Urinary bladder (tissue), 4 donors: Measurements from ENCODE around the gene RPL22. TPM values are rescaled to one million over a fixed set of nuclear protein-coding genes. Genes with fewer than 3 reads are reported as not detected.

Source experiments
- DNase-seq: peaks from one replicate; pipeline ENCODE4 v3.0.0-alpha.2; 2015; ENCODE audit errors: extremely low spot score
- H3K27ac ChIP-seq: one replicate; pipeline ENCODE4 v1.5.1; 2013; ENCODE audit warnings: low read depth, mild to moderate bottlenecking, moderate library complexity
- H3K36me3 ChIP-seq: one replicate; pipeline ENCODE4 v1.6.1; 2013; ENCODE audit warnings: mild to moderate bottlenecking, moderate library complexity; ENCODE audit not compliant: insufficient read depth
- H3K4me1 ChIP-seq: one replicate; pipeline ENCODE4 v1.6.1; 2013; ENCODE audit warnings: mild to moderate bottlenecking, moderate library complexity; ENCODE audit not compliant: insufficient read depth
- H3K4me3 ChIP-seq: one replicate; pipeline ENCODE4 v1.5.1; 2013; ENCODE audit warnings: low read depth, low read length
- WGBS: extraction: QIAGEN DNeasy Blood & Tissue Kit; methylation state at CpG from one replicate; pipeline ENCODE4 v1.1.7; 2013; 5-methylcytosine and 5-hydroxymethylcytosine counted together
- polyA plus RNA-seq: library from polyadenylated mRNA; stranded (reverse); fragments of 200-250 nt; gene quantifications from one replicate; pipeline ENCODE4 v1.2.3, GENCODE V29; 2013
- total RNA-seq: library from RNA; depleted of rRNA; stranded (reverse); fragments of >200 nt; gene quantifications from one replicate; pipeline ENCODE4 v1.2.3, GENCODE V29; 2014
- donor health status: healthy with polysubstance abuse.
- donor health status: healthy.

Gene RPL22
- total and polyA plus RNA-seq, 2 donors: 229 to 509 TPM

DNA sequence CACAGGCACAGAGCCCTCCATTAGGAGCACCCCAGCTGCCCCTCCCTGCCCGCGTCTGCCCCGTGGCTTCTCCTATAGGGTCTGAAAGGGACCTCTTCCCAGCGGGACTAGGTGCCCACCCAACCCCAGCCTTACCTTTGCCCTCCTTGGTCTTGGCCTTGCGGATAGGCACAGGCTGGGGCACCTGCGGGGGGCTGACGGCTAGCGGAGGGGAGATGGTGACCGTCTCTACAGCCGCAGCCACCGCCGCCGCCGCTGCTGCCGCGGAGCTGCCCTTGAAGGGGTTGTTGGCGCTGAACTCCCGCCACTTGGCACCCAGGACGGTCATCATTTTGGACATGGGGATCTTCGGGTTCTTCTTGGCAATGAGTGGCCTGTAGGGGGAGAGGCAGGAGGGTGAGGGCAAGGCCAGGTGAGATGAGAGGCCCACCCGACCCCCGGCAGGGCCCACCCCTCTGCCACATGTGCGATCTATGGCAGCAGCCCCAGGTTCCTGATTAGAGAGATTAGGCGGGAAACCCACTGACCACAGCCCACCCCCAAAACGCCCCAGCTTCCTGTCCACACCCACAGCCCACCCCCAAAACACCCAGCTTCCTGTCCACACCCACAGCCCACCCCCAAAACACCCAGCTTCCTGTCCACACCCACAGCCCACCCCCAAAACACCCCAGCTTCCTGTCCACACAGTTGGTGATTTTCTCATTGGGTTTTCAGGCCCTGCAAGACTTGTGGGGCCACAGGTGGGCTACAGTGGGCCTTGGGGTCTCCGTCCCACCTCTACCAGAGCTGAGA is 44.7 kb downstream of the RPL22 start:
- Histone ChIP-seq H3K36me3 (no peaks in the 10 kb centered on the region), H3K4me1 (no peaks in the 10 kb centered on the region), H3K4me3 (no peak overlapping the region), H3K27ac (no peak overlapping the region)
- WGBS: 88% methylated on average over 26 of the region's 26 CpGs
- no peak for DNase-seq

DNA sequence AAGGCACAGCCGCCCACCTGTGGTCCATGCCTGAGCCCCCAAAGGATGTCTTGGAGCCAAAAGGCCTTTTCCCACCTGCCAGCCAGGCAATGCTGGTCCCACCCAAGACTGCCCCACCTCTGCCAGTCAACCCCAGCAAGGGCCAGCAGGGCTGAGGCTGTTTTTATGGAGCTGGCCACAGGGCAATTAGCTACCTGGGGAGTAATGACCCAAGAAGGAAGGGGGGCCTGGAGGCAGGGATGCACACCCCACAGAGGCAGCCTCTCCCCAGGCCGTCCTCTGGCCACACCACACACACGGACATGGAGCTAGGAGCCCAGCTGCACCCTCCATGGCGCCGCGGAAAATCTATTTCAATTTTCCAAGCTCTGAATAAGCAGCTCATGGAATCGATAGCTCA is 46.5 kb downstream of the RPL22 start:
- Histone ChIP-seq H3K4me3 (no peak overlapping the region), H3K27ac (no peak overlapping the region), H3K4me1 (no peaks in the 10 kb centered on the region), H3K36me3 (no peaks in the 10 kb centered on the region)
- 71% methylated on average over 7 of the region's 7 CpGs for WGBS
- no peak for DNase-seq

DNA sequence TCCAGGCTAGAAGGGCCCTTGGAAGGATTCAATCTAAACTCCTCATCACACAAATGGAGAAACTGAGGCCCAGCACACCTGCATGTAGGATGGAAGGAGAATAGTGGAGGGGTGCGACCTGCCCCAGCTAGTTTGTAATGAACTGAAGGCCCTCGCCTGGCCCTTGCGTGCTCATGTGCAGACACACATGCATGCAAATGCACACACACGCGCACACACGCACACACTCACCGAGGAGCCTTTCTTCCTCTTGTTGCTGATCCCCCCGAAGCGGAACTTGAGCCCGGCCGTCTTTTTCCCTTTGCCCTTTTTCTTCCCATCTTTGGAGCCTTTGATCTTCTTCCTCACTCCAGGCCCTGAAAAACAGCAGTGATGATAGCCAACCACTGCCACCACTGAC is 47.2 kb downstream of the RPL22 start:
- Histone ChIP-seq H3K4me1 (no peaks in the 10 kb centered on the region), H3K27ac (no peak overlapping the region), H3K4me3 (no peak overlapping the region), H3K36me3 (no peaks in the 10 kb centered on the region)
- DNase-seq: no peak
- 65% methylated on average over 11 of the region's 11 CpGs for WGBS

DNA sequence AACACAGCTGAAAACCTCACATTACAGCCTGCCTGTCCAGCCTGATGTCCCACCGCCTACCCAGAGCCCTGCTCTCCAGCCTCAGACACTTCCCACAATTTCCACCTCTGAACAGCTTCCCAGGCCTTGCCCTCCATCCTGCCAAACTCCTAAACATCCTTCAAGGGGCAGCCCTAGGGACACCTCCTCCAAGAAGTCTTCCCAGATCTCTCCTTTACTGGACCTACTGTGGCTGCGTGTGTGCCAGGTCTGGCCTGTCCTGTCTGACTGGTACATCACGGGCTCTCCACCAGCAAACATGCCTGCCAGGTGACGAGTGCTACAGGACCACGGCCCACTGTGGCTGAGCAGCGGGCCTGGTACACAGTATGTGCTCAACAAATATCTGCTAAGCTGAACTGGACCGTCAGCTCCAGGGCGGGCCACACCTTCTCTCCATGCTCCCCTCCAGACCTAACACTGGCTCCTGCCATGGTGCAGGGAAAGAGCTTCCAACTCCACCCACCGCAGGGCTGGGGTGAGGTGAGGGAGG is 48.0 kb downstream of the RPL22 start:
- Histone ChIP-seq H3K36me3 (no peaks in the 10 kb centered on the region), H3K27ac (no peak overlapping the region), H3K4me1 (no peaks in the 10 kb centered on the region), H3K4me3 (no peak overlapping the region)
- WGBS: 83% methylated on average over 9 of the region's 9 CpGs
- no peak for DNase-seq

DNA sequence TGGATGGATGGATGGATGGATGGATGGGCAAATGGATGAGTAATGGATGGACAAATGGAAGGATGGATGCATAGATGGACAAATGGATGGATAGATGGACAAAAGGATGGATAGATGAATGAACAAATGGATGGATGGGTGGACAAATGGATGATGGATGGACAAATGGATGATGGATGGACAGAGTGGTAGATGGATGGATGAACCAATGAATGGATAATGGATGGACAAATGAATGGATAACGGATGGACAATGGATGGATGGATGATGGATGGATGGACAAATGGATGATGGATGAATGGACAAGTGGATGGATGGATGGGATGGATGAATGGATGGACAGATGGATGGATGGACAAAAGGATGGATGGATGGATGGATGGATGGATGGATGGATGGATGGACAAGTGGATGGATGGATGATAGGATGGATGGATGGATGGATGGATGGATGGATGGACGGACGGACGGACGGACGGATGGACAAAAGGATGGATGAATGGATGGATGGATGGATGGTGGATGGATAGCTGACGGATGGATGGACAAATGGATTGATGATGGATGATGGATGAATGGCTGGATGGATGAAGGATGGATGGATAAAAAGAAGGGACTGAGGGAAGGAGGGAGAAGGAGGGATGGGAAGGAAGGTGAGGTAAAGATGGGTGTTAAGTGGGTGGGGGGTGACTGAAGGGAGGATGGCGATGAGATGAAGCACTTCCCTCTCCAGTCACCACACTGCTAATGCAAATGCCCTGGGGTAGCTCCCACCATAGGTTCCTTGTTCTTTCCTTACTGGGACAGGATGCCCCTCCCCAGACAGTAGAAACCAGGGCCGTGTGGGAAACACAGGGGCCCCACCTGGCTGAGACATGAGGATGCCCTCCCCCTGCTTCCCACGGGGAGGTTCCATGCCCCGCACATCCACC is 49.1 kb downstream of the RPL22 start:
- Histone ChIP-seq H3K4me3 (no peak overlapping the region), H3K36me3 (no peaks in the 10 kb centered on the region), H3K27ac (no peak overlapping the region), H3K4me1 (no peaks in the 10 kb centered on the region)
- no peak for DNase-seq
- WGBS: 71% methylated on average over 11 of the region's 11 CpGs

DNA sequence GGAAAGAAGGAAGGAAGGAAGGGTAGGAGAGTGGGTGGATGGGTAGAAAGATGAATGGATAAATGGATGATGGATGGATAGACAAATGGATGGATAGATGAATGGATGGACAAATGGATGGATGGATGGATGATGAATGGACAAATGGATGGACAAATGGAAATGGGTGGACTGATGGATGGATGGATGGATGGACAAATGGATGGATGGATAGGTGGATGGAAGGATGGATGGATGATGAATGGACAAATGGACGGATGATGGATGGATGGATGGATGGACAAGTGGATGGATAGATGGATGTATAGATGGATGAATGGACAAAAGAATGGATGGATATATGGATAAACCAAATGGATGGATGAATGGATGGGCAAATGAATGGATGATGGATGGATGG is 49.8 kb downstream of the RPL22 start:
- H3K4me1 ChIP-seq: no peaks in the 10 kb centered on the region
- no peak for DNase-seq
- no peak overlapping the region for H3K4me3 ChIP-seq
- no peaks in the 10 kb centered on the region for H3K36me3 ChIP-seq
- H3K27ac ChIP-seq: no peak overlapping the region
- 90% methylated on average over 1 of the region's 1 CpG for WGBS

DNA sequence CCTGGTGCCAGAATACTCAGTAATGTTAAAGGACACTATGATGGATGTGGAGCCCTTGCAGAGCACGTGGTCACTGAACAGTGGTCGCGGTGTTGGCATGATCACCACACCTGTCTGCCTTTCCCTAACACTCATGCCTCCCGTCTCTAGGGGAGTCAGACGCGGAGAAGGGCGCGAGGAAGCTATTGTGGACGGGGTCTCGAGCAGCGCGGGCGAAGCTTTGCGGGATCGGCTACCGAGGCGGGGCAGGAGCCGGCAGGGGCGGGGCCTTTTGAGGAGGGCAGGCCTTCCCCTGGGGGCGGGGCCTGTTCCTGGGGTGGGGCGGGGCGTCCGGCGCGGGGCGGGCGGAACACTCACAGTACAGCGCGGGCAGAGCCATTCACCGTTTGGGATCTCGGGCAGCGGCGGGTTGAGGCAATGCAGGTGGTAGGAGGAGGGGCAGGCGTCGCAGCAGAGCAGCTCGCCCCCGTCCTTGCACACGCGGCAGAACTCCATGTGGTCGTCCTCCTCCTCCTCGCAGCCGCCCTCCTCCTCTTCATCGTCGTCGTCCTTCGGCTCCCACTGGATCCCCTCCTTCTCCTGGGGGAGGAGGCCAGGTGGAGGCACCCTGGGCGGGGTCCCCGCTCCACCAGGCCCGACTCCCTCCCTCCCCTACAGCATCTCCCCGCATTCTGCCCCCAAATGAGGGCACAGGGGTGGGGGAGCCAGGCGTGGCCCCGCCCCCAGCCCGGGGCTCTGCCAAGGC is 50.7 kb downstream of the RPL22 start:
- DNase-seq: no peak

DNA sequence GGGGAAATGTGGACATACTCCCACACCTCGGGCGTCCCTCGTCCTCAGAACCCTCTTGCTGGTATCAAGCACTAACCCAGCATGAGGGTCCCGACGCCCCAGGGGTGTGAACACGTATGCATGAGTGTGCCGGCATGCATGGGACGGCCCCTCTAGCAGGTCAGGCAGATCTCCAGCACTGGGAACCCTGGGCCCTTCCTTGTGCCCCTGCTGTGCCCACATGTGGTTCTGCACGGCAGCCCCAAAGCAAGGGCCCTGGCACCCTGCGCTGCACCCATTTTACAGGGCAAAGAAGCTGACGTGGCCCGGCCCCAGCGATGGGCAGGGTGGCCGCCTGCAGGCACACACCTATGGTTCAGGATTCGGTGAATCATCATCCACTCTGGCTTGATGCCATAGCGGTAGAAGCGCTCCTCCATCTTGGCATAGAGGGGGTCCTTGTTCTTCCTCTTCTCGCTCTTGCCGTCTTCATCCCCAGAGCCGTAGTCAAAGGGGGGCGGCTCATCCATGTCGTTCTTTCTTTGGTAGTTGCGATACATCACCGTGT is 53.5 kb downstream of the RPL22 start:
- Histone ChIP-seq H3K36me3 (no peaks in the 10 kb centered on the region), H3K4me1 (no peaks in the 10 kb centered on the region), H3K4me3 (no peak overlapping the region), H3K27ac (no peak overlapping the region)
- 89% methylated on average over 24 of the region's 24 CpGs for WGBS
- no peak for DNase-seq

More for the DNA sequence above, 50.7 kb downstream of the RPL22 start:
- H3K4me1 ChIP-seq: no peaks in the 10 kb centered on the region
- WGBS: 4% methylated on average over 53 of the region's 53 CpGs
- no peaks in the 10 kb centered on the region for H3K36me3 ChIP-seq
- no peak overlapping the region for H3K27ac ChIP-seq
- no peak overlapping the region for H3K4me3 ChIP-seq

DNA sequence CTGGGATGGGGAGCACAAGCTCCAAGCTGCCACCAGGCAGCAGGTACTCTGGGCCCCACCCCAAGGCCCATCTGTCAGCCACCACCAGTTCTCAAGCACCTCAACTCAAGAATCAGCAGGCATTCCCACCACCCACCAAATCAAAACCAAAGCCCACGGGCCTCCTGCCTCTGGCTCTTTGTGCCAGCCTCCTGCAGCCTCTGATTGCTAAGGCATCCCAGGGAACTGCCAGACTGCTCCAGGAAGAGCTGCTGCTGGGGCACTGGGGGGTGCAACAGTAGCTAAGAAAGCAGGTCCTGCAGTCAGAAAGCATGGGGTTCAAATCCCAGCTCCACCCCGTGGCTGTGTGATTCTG is 54.0 kb downstream of the RPL22 start:
- no peak for DNase-seq
- WGBS: 58% methylated on average over 2 of the region's 2 CpGs
- H3K27ac ChIP-seq: no peak overlapping the region
- no peaks in the 10 kb centered on the region for H3K36me3 ChIP-seq
- H3K4me3 ChIP-seq: no peak overlapping the region
- no peaks in the 10 kb centered on the region for H3K4me1 ChIP-seq

DNA sequence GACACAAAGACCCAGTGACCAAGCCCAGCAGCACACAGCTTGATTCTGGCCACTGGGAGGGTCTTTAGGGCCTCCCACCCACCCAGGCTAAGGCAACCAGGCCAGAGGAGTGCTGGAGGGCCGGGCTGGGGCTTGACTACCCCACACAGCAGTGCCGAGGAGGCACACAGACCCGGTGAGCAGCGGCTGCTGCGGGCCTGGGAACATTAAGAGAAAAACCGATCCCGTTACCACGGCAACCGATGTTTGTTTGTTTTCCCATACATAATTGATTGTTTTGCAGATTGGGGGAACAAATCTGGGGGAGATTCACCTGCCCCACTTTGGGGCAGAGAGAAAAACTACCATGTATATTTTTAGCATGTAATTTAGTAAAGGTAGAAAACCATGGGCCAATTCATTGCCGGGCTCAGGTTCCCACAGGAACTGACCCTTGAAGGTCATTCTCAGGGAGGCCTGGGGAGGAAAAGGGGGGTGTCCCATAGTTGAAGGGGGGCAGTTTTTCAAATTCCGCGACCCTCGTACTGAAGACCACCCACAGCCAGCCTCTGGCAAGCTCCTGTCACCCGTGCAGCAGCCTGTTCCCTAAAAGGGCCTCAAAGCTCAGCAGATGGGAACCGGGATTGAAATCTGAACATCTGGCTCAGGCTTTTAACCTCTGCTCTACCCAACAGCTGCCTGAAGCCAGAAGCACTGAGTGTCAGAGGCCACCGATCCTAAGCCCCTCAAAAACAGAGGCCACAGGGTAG is 54.6 kb downstream of the RPL22 start:
- no peaks in the 10 kb centered on the region for H3K36me3 ChIP-seq
- no peak overlapping the region for H3K27ac ChIP-seq
- no peak for DNase-seq
- H3K4me1 ChIP-seq: no peaks in the 10 kb centered on the region
- no peak overlapping the region for H3K4me3 ChIP-seq
- 42% methylated on average over 16 of the region's 16 CpGs for WGBS

DNA sequence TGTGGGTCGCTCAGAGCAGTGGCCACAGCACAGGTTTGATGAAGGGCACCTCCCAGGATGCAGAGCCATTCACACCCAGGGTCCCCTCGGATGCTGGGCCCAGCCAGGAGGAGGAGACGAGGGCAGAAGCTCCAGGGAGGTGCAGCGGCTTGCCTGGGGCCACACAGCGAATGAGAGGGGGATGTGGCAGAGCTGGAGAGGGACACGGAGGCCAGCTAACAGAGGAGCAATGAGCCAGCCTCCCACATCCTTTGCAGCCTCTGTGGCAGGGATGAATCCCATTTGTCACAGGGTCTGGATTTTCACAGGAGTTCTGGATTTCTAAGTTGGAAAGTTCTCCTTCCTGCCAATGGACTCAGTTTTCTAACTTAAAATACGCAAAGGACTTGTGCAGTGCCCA is 55.2 kb downstream of the RPL22 start:
- 80% methylated on average over 7 of the region's 7 CpGs for WGBS
- Histone ChIP-seq H3K27ac (no peak overlapping the region), H3K36me3 (no peaks in the 10 kb centered on the region), H3K4me3 (no peak overlapping the region), H3K4me1 (no peaks in the 10 kb centered on the region)
- DNase-seq: no peak

DNA sequence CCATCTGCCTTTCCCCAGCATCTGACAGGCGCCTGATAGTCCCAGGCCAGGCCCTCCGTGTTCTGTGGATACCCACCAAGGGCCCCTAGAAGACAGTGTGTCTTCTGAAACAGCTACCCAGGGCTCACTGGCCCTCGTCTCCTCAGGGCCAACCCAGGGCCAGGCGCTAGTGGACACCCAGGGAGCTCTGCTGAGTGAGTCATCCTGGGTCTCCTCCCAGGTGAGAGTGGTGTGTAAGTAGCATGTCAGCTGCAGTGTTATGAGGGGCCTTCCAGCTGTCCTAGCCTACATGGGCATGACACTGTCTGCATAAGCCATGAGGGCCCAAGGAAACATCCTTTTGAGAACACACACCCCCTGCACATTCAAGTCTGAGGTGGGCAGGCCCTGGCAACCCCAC is 56.0 kb downstream of the RPL22 start:
- Histone ChIP-seq H3K4me3 (no peak overlapping the region), H3K4me1 (no peaks in the 10 kb centered on the region), H3K27ac (no peak overlapping the region), H3K36me3 (no peaks in the 10 kb centered on the region)
- 91% methylated on average over 4 of the region's 4 CpGs for WGBS
- DNase-seq: no peak

DNA sequence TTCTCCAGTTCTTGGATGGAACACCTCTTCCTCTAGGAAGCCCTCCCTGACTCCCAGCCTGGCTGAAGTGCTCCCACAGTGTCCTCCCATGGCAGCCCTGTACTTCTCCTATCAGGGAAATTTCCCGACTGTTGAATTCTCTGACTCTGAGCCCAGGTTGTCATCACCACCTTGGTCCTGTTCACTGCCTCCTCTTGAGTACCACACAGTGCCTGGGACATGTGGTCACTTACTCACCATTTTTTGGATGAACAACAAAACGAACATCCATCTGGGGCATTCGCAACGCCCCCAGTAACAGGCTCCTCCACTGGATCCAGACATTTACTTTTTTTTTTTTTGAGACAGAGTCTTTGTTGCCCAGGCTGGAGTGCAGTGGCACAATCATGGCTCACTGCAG is 56.7 kb downstream of the RPL22 start:
- 85% methylated on average over 4 of the region's 4 CpGs for WGBS
- H3K4me1 ChIP-seq: no peaks in the 10 kb centered on the region
- no peak overlapping the region for H3K4me3 ChIP-seq
- H3K36me3 ChIP-seq: no peaks in the 10 kb centered on the region
- DNase-seq: no peak
- H3K27ac ChIP-seq: no peak overlapping the region
